Caki2 (cell line): ENCODE measurements around the gene TSC22D2. TPM values are rescaled to one million over a fixed set of nuclear protein-coding genes. Genes with fewer than 3 reads are reported as not detected.

Source experiments
- DNase-seq: peaks from one replicate; pipeline ENCODE4 v3.0.0-alpha.2; 2015; ENCODE audit warnings: low read depth
- in situ Hi-C: cut with HindIII; loops from 2 replicates; pipeline ENCODE4 v1.10.0; 2016; ENCODE audit warnings: low sequenced_read_pairs, low pct_unique_long_range_greater_than_20kb, mixed read lengths
- total RNA-seq: library from RNA; depleted of rRNA; stranded (reverse); fragments of >200 nt; shearing (Covaris generic); gene quantifications from 2 replicates; pipeline ENCODE4 v1.2.3, GENCODE V29; 2014; ENCODE audit warnings: low replicate concordance

Gene TSC22D2
- total RNA-seq, 1 experiment from 2014 or later = 6.2 TPM

GRCh38 chr3:150409512-150410310, 1.6 kb downstream of the TSC22D2 start:
- DNase-seq = peak; percentile 70
- in situ Hi-C loops = no loop called here

GRCh38 chr3:150410311-150411105, 2.4 kb downstream of the TSC22D2 start:
- peak; percentile 48 for DNase-seq
- in situ Hi-C loops = no loop called here

GRCh38 chr3:150411106-150411460, 3.0 kb downstream of the TSC22D2 start:
- no peak for DNase-seq
- in situ Hi-C loops = no loop called here

GRCh38 chr3:150411546-150411945, 3.4 kb downstream of the TSC22D2 start:
- in situ Hi-C loops = no loop called here
- no peak for DNase-seq

- in situ Hi-C loops = no loop called here
- no peak for DNase-seq
These were observed 3.9 kb downstream of the TSC22D2 start for GRCh38 chr3:150411976-150412375.

- DNase-seq = peak; percentile 32
- in situ Hi-C loops = no loop called here
These were observed 4.6 kb downstream of the TSC22D2 start for GRCh38 chr3:150412561-150413231.

GRCh38 chr3:150414258-150414657, 6.2 kb downstream of the TSC22D2 start:
- in situ Hi-C loops = no loop called here
- DNase-seq = no peak

- DNase-seq = no peak
- in situ Hi-C loops = no loop called here
These were observed 6.9 kb downstream of the TSC22D2 start for GRCh38 chr3:150414959-150415358.

- no peak for DNase-seq
- in situ Hi-C loops = no loop called here
These were observed 11.2 kb downstream of the TSC22D2 start for GRCh38 chr3:150419076-150419868.

- no peak for DNase-seq
- in situ Hi-C loops = no loop called here
These were observed 11.9 kb downstream of the TSC22D2 start for GRCh38 chr3:150419959-150420358.

GRCh38 chr3:150421256-150421655, 13.2 kb downstream of the TSC22D2 start:
- in situ Hi-C loops = no loop called here
- DNase-seq = no peak

GRCh38 chr3:150421799-150422548, 13.9 kb downstream of the TSC22D2 start:
- in situ Hi-C loops = no loop called here

GRCh38 chr3:150422907-150423306, 14.8 kb downstream of the TSC22D2 start:
- in situ Hi-C loops = no loop called here
- DNase-seq = no peak

More at GRCh38 chr3:150421799-150422548, 13.9 kb downstream of the TSC22D2 start:
- no peak for DNase-seq

GRCh38 chr3:150423761-150424160, 15.7 kb downstream of the TSC22D2 start:
- in situ Hi-C loops = no loop called here

GRCh38 chr3:150426292-150426691, 18.2 kb downstream of the TSC22D2 start:
- in situ Hi-C loops = no loop called here
- DNase-seq = no peak

More at GRCh38 chr3:150423761-150424160, 15.7 kb downstream of the TSC22D2 start:
- no peak for DNase-seq

GRCh38 chr3:150428562-150428961, 20.5 kb downstream of the TSC22D2 start:
- in situ Hi-C loops = no loop called here
- DNase-seq = no peak

- DNase-seq = no peak
- in situ Hi-C loops = no loop called here
These were observed 21.9 kb downstream of the TSC22D2 start for GRCh38 chr3:150429767-150430671.
